Keratinocyte (primary cell): ENCODE results near the gene GRAMD1C. TPM values are rescaled to one million over a fixed set of nuclear protein-coding genes. Genes with fewer than 3 reads are reported as not detected.

Source experiments
- DNase-seq: peaks from one replicate; pipeline ENCODE4 v3.0.0-alpha.2; 2011; ENCODE audit warnings: low read depth, missing footprints, low spot score
- FAIRE-seq: peaks from 2 replicates; lab custom pipeline; 2011; peaks lifted over from hg19 to GRCh38; lab: Jason Lieb, UNC
- H2AFZ ChIP-seq: 2 replicates; pipeline ENCODE4 v1.6.0; 2012; ENCODE audit warnings: low read length, control low read depth, inconsistent platforms; ENCODE audit not compliant: control insufficient read depth
- H3K27ac ChIP-seq: 2 replicates; pipeline ENCODE4 v1.5.1; 2011; ENCODE audit warnings: low read length; ENCODE audit not compliant: control insufficient read depth, insufficient read depth
- H3K27me3 ChIP-seq: 3 replicates; pipeline ENCODE4 v1.6.0; 2011; ENCODE audit warnings: low read length; ENCODE audit not compliant: control insufficient read depth, insufficient read depth; ENCODE audit errors: extremely low read depth
- H3K36me3 ChIP-seq, 2 experiments: 2 replicates in 1 of 2; 3 replicates in 1 of 2; pipeline ENCODE4 v1.5.1; 2011; ENCODE audit warnings: low read length in 2 of 2, mild to moderate bottlenecking in 1 of 2; ENCODE audit not compliant: control insufficient read depth in 2 of 2, insufficient read depth in 2 of 2; ENCODE audit errors: extremely low read depth in 1 of 2
- H3K4me1 ChIP-seq: 3 replicates; pipeline ENCODE4 v1.5.1; 2011; ENCODE audit warnings: low read length; ENCODE audit not compliant: control insufficient read depth, insufficient read depth; ENCODE audit errors: extremely low read depth
- H3K4me2 ChIP-seq: 3 replicates; pipeline ENCODE4 v1.6.0; 2011; ENCODE audit warnings: low read depth, low read length; ENCODE audit not compliant: control insufficient read depth, insufficient read depth; ENCODE audit errors: extremely low read depth
- H3K4me3 ChIP-seq, 3 experiments: fragments of 200-600 bp in 1 of 3; sonication (generic) in 1 of 3; 2 replicates in 2 of 3; 3 replicates in 1 of 3; pipeline ENCODE4 v1.5.1; 2011 to 2016; ENCODE audit warnings: low read length in 3 of 3, mild to moderate bottlenecking in 3 of 3, control low read depth in 2 of 3, inconsistent platforms in 1 of 3, low read depth in 1 of 3, mixed read lengths in 1 of 3, mixed run types in 1 of 3, moderate library complexity in 1 of 3; ENCODE audit not compliant: control insufficient read depth in 2 of 3, insufficient read depth in 2 of 3; ENCODE audit errors: extremely low read depth in 1 of 3
- H3K79me2 ChIP-seq: 2 replicates; pipeline ENCODE4 v1.6.0; 2012; ENCODE audit warnings: low read length; ENCODE audit not compliant: control insufficient read depth, insufficient read depth
- H3K9ac ChIP-seq: 3 replicates; pipeline ENCODE4 v1.6.0; 2011; ENCODE audit warnings: low read length; ENCODE audit not compliant: control insufficient read depth, insufficient read depth; ENCODE audit errors: extremely low read depth
- H3K9me1 ChIP-seq: 3 replicates; pipeline ENCODE4 v1.6.0; 2011; ENCODE audit warnings: low read length; ENCODE audit not compliant: control insufficient read depth, insufficient read depth; ENCODE audit errors: extremely low read depth
- H3K9me3 ChIP-seq: 2 replicates; pipeline ENCODE4 v1.5.1; 2012; ENCODE audit warnings: low read depth, low read length; ENCODE audit not compliant: control insufficient read depth
- H4K20me1 ChIP-seq: 3 replicates; pipeline ENCODE4 v1.6.0; 2011; ENCODE audit warnings: low read length; ENCODE audit not compliant: control insufficient read depth, insufficient read depth; ENCODE audit errors: extremely low read depth
- CTCF ChIP-seq, 3 experiments: IDR thresholded peaks in 1 of 3; conservative IDR thresholded peaks in 1 of 3; optimal IDR thresholded peaks in 1 of 3; 2 replicates in 2 of 3; 3 replicates in 1 of 3; pipeline versions ENCODE3 to v1.5.1; 2011; ENCODE audit warnings: low read length in 3 of 3, mild to moderate bottlenecking in 3 of 3, moderate library complexity in 2 of 3, control low read depth in 1 of 3, inconsistent platforms in 1 of 3; ENCODE audit not compliant: insufficient read depth in 2 of 3; ENCODE audit errors: extremely low read depth in 1 of 3
- EZH2 ChIP-seq: IDR thresholded peaks from one replicate; pipeline ENCODE4 v1.6.1; 2012; ENCODE audit warnings: inconsistent platforms, mild to moderate bottlenecking, low read length, moderate library complexity
- dilution Hi-C: fragments of 300-500 bp; cut with MboI; formaldehyde crosslinking; loops from one replicate; pipeline ENCODE4 v1.7.0; 2020; ENCODE audit warnings: low sequenced_read_pairs; ENCODE audit not compliant: extremely low pct_ligation_motif_present
- polyA plus RNA-seq, 5 experiments: library from polyadenylated mRNA; depleted of rRNA in 3 of 5; stranded (reverse) in 3 of 5; stranded (forward) in 1 of 5; unstranded in 1 of 5; fragments of >200 nt; gene quantifications; 1 replicate in 1 of 5; 2 replicates in 3 of 5; 3 replicates in 1 of 5; pipeline versions ENCODE4 v1.2.1 to v1.2.3, GENCODE V29; 2011 to 2012; ENCODE audit warnings: missing spikeins in 2 of 5, low read depth in 1 of 5, low replicate concordance in 1 of 5

Gene GRAMD1C
- polyA plus RNA-seq, 1 donor (not counting 4 experiments of a cell fraction or from before 2014, with no cell fraction given): 2.7 TPM

GRCh38 chr3:113953677-113954076, 115.1 kb downstream of the GRAMD1C start:
- no peaks in the 10 kb centered on the region for H3K27me3 ChIP-seq
- H4K20me1 ChIP-seq: no peaks in the 10 kb centered on the region
- H3K36me3 ChIP-seq: no peaks in the 10 kb centered on the region
- no peak overlapping the region for H3K4me2 ChIP-seq
- no peak overlapping the region for H3K4me3 ChIP-seq
- DNase-seq: no peak
- TF ChIP-seq EZH2 (no peak), CTCF (optimal IDR thresholded peaks at IDR 0.05 in 1 of 3, IDR thresholded peaks at IDR 0.05 in 1 of 3, conservative IDR thresholded peaks at IDR 0.05 in 1 of 3; ENCODE audit: extremely low read depth in 1 of 3, insufficient read depth in 2 of 3, low read length in 3 of 3) (no peak)
- no peak for FAIRE-seq
- H3K27ac ChIP-seq: no peak overlapping the region
- dilution Hi-C loops: no loop called here
- no peak overlapping the region for H3K9ac ChIP-seq
- no peak overlapping the region for H2AFZ ChIP-seq
- H3K9me3 ChIP-seq: no peaks in the 10 kb centered on the region
- H3K9me1 ChIP-seq: no peaks in the 10 kb centered on the region
- H3K4me1 ChIP-seq: no peaks in the 10 kb centered on the region
- no peaks in the 10 kb centered on the region for H3K79me2 ChIP-seq

- DNase-seq: no peak
- H3K27ac ChIP-seq: no peak overlapping the region
- no peaks in the 10 kb centered on the region for H3K27me3 ChIP-seq
- H3K79me2 ChIP-seq: no peaks in the 10 kb centered on the region
- H4K20me1 ChIP-seq: no peaks in the 10 kb centered on the region
- H3K4me3 ChIP-seq: no peak overlapping the region
- H3K4me2 ChIP-seq: no peak overlapping the region
- no peaks in the 10 kb centered on the region for H3K4me1 ChIP-seq
- no peak overlapping the region for H3K9ac ChIP-seq
- H2AFZ ChIP-seq: no peak overlapping the region
- dilution Hi-C loops: no loop called here
- no peaks in the 10 kb centered on the region for H3K9me3 ChIP-seq
- FAIRE-seq: no peak
- H3K9me1 ChIP-seq: no peaks in the 10 kb centered on the region
- TF ChIP-seq EZH2 (no peak), CTCF (optimal IDR thresholded peaks at IDR 0.05 in 1 of 3, IDR thresholded peaks at IDR 0.05 in 1 of 3, conservative IDR thresholded peaks at IDR 0.05 in 1 of 3; ENCODE audit: extremely low read depth in 1 of 3, insufficient read depth in 2 of 3, low read length in 3 of 3) (no peak)
- no peaks in the 10 kb centered on the region for H3K36me3 ChIP-seq
Measured at GRCh38 chr3:113954091-113954685, 115.6 kb downstream of the GRAMD1C start.
